HEK293T (cell line): Measurements from ENCODE around the gene PTPRM.

Experiments
- CTCF ChIA-PET: fragments of 350-600 bp; formaldehyde crosslinking; extraction: SDS; loops from one replicate; lab custom pipeline; 2021; ENCODE audit warnings: antibody characterized with exemption, inconsistent platforms; lab: Yijun Ruan, JAX
- POLR2A ChIA-PET: fragments of 350-600 bp; formaldehyde crosslinking; extraction: SDS; loops from one replicate; lab custom pipeline; 2020; ENCODE audit warnings: antibody characterized with exemption, inconsistent platforms; lab: Yijun Ruan, JAX
- DNase-seq: peaks from one replicate; pipeline ENCODE4 v3.0.0; 2012; ENCODE audit warnings: mixed read lengths; ENCODE audit errors: extremely low spot score
- ARNT ChIP-seq: fragments of 450-650 bp; IDR thresholded peaks from 2 replicates; pipeline ENCODE4 v1.6.1; 2017; ENCODE audit warnings: mild to moderate bottlenecking
- BHLHE40 ChIP-seq: fragments of 450-650 bp; IDR thresholded peaks from 2 replicates; pipeline ENCODE4 v1.6.1; 2016; ENCODE audit warnings: mild to moderate bottlenecking, moderate library complexity, borderline replicate concordance
- CTBP1 ChIP-seq: fragments of 450-650 bp; IDR thresholded peaks from 2 replicates; pipeline ENCODE4 v1.6.1; 2016; ENCODE audit warnings: borderline replicate concordance
- ELF4 ChIP-seq: fragments of 450-650 bp; IDR thresholded peaks from 2 replicates; pipeline ENCODE4 v1.6.1; 2017; ENCODE audit warnings: antibody characterized with exemption
- FOXA1 ChIP-seq: fragments of 450-650 bp; IDR thresholded peaks from 2 replicates; pipeline ENCODE4 v1.6.1; 2016; ENCODE audit warnings: mild to moderate bottlenecking
- FOXK2 ChIP-seq: fragments of 450-650 bp; IDR thresholded peaks from 2 replicates; pipeline ENCODE4 v1.6.1; 2016; ENCODE audit warnings: mild to moderate bottlenecking
- FOXM1 ChIP-seq: fragments of 450-650 bp; IDR thresholded peaks from 2 replicates; pipeline ENCODE4 v1.6.1; 2017; ENCODE audit warnings: mild to moderate bottlenecking, borderline replicate concordance
- HDGF ChIP-seq: fragments of 450-650 bp; IDR thresholded peaks from 2 replicates; pipeline ENCODE4 v1.6.1; 2017; ENCODE audit warnings: antibody characterized with exemption, borderline replicate concordance
- L3MBTL2 ChIP-seq: fragments of 450-650 bp; conservative IDR thresholded peaks from 2 replicates; pipeline ENCODE4 v1.6.1; 2016; ENCODE audit warnings: mild to moderate bottlenecking
- LEF1 ChIP-seq: fragments of 450-650 bp; IDR thresholded peaks from 2 replicates; pipeline ENCODE4 v1.6.1; 2017; ENCODE audit warnings: mild to moderate bottlenecking, borderline replicate concordance
- NFRKB ChIP-seq: fragments of 450-650 bp; IDR thresholded peaks from 2 replicates; pipeline ENCODE4 v1.6.1; 2016; ENCODE audit warnings: mild to moderate bottlenecking, moderate library complexity
- SP1 ChIP-seq: fragments of 450-650 bp; IDR thresholded peaks from 2 replicates; pipeline ENCODE4 v1.6.1; 2017
- SUZ12 ChIP-seq: fragments of 450-650 bp; IDR thresholded peaks from 2 replicates; pipeline ENCODE4 v1.6.1; 2016; ENCODE audit warnings: mild to moderate bottlenecking
- TARDBP ChIP-seq: fragments of 450-650 bp; IDR thresholded peaks from 2 replicates; pipeline ENCODE4 v1.6.1; 2016
- ZNF384 ChIP-seq: fragments of 450-650 bp; IDR thresholded peaks from 2 replicates; pipeline ENCODE4 v1.6.1; 2016
- TF ChIP-seq, protein P1 (sequence below): fragments of 450-650 bp; IDR thresholded peaks from 2 replicates; pipeline ENCODE4 v1.6.1; 2016

PTPRM gene

DNA sequence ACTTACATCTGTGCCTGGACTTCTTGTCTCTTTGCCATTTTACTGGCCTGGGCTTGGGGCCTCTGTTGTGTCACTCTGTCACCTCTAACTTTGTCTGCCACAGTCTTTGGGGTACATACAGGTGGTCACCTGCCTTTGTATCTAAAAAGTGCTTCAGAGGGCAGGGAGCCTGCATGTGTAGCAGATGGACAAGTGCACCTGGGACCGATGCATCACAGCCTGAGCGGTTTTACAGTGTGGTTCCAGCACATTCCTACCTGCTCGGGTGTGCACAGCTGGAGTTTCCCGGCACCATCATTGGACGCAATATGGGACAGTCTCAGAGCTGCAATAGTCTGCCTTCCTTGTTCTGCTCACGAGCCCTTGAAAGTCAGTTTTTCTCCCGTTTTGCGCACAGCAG is 792.4 kb downstream of the PTPRM start:
- TF ChIP-seq FOXM1 (no peak), BHLHE40 (no peak), ZNF384 (no peak), FOXK2 (no peak), LEF1 (no peak), ARNT (no peak), SUZ12 (no peak), CTBP1 (no peak), HDGF (no peak), ELF4 (no peak), FOXA1 (no peak), TARDBP (no peak), NFRKB (no peak)
- TF ChIP-seq, protein P1, sequence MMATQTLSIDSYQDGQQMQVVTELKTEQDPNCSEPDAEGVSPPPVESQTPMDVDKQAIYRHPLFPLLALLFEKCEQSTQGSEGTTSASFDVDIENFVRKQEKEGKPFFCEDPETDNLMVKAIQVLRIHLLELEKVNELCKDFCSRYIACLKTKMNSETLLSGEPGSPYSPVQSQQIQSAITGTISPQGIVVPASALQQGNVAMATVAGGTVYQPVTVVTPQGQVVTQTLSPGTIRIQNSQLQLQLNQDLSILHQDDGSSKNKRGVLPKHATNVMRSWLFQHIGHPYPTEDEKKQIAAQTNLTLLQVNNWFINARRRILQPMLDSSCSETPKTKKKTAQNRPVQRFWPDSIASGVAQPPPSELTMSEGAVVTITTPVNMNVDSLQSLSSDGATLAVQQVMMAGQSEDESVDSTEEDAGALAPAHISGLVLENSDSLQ: no peak
- no peak for DNase-seq
- CTCF ChIA-PET: no interaction called here
- POLR2A ChIA-PET: no interaction called here

- ChIA-PET POLR2A (no interaction called here), CTCF (no interaction called here)
- TF ChIP-seq ARNT: no peak
- TF ChIP-seq, protein P1: no peak
- TF ChIP-seq ZNF384: no peak
- no peak for TF ChIP-seq SP1
- no peak for TF ChIP-seq ELF4
- TF ChIP-seq CTBP1: no peak
- TF ChIP-seq SUZ12: no peak
- DNase-seq: no peak
Measured at GRCh38 chr18:8361941-8362471, 794.9 kb downstream of the PTPRM start.

DNA sequence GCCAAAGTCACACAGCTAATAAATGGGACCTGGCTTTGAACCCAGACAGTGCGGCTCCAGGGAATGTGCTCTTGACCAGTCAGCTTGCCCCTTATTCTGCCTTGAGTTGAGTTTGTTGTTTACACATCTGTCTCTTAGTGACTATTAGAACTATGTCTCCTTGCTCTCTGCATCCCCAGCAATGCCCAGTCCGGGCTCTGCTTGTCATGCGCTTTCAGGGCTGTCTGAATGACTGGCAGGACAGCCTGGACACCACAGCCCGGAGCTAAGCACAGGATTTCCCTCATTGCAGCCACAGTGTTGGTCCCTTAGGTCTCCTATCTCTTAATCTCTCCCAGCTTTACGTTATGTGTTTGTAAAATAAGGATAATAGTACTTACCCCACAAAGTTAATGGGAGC is 795.7 kb downstream of the PTPRM start:
- POLR2A ChIA-PET: no interaction called here
- TF ChIP-seq BHLHE40 (no peak), FOXA1 (no peak)
- no peak for DNase-seq
- CTCF ChIA-PET: no interaction called here

DNA sequence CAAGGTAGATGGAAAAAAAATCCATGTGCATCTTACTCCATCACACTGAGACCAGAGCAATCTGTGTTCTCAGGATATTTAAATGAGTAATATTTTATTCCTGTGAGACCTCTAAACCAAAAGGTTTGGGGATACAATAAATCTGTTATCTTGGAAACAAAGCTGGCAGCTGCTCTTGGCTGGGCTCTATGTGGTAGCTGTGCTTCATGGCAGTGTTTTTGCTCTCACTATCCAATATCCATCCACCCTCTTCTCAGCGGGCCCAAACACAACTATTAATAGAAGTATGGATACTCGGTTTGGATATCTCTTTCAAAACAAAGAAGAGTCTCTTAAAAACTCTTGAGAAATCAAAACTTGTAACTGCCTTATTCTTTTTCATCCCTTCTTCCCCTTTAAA is 797.3 kb downstream of the PTPRM start:
- ChIA-PET POLR2A (no interaction called here), CTCF (no interaction called here)
- TF ChIP-seq NFRKB (no peak), ELF4 (no peak), SP1 (no peak), LEF1 (no peak), CTBP1 (no peak), FOXK2 (no peak), TARDBP (no peak), FOXM1 (no peak), L3MBTL2 (no peak), ARNT (no peak), HDGF (no peak), SUZ12 (no peak)
- no peak for DNase-seq

DNA sequence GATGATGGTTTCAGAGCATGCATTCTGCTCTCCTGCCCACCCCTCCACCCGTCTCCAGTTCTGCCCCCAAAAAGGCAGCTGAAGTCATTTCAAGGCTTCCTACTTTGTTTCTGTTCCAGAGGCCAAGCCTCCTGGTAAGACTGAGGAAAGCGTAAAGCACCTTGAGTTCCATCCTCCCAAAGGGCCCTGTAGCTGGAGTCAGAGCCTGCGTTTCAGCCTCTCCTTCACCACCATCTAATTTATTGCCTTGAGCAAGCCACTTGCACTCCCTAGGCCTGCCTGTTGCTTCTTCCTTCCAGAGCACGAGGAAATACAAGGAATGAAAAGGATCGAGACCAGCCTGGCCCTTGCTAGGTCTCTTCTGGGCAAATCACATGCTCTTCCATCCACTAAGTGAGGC is 797.9 kb downstream of the PTPRM start:
- no peak for DNase-seq
- CTCF ChIA-PET: no interaction called here
- POLR2A ChIA-PET: no interaction called here
- TF ChIP-seq SP1 (no peak), FOXA1 (no peak), L3MBTL2 (no peak), HDGF (no peak), ZNF384 (no peak), LEF1 (no peak), TARDBP (no peak), CTBP1 (no peak), FOXK2 (no peak), NFRKB (no peak), ELF4 (no peak), FOXM1 (no peak), ARNT (no peak), BHLHE40 (no peak), SUZ12 (no peak)
- TF ChIP-seq, protein P1: no peak

DNA sequence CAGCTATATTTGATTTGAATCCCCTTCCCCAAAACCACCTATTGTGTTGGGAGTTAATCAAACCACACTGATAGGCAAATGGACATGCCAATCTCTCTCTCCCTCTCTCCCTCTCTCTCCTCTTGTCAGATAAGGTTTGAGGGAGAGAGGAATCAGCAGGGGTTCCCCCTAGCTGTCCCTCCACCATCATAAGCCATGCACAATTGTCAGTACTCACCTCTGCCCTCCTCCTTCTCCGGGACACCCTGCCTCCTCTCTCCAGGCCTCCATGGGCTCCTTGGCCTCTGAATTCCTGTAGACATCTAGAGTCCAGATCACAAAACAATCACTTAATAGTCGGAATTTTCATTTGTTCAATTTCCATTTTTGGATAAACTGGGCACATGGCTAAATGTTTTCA is 798.4 kb downstream of the PTPRM start:
- POLR2A ChIA-PET: no interaction called here
- DNase-seq: no peak
- CTCF ChIA-PET: no interaction called here
- TF ChIP-seq SUZ12 (no peak), CTBP1 (no peak), BHLHE40 (no peak), LEF1 (no peak), ZNF384 (no peak), L3MBTL2 (no peak), FOXM1 (no peak)
